Heart left ventricle (tissue), 13 donors: ENCODE results near the gene ACP2.

Source experiments
- POLR2A ChIP-seq, 2 donors: fragments of 450-650 bp; IDR thresholded peaks; one replicate each; pipeline ENCODE4 v1.6.1; 2017; ENCODE audit warnings: antibody characterized with exemption in 2 of 2, mild to moderate bottlenecking in 2 of 2, moderate library complexity in 2 of 2
- TF ChIP-seq, protein P1 (sequence below), 12 donors: fragments of 200-600 bp; sonication (generic) in 4 of 12; IDR thresholded peaks; one replicate each; pipeline versions ENCODE4 v1.5.0 to v1.8.0; 2018 to 2022; ENCODE audit warnings: antibody characterized with exemption in 12 of 12, mild to moderate bottlenecking in 5 of 12
- donor health status: ischemic (EF 13 %, LVEDD 7.1; RV severe dilation, severe dysfunction).
- donor health status: DM: no; HTN: yes; CAD: no.
- donor health status: DM: no; HTN: no; CAD: no.
- donor health status: ischemic (EF 25% LVEDD 6.9; RV normal size, moderate dysfunction).
- donor health status: ischemic (EF 25% LVEDD 5.7; RV mildly dilated, moderate dysfunction).
- donor health status: ischemic (EF 35%, LVEDD 5.7; RV mildly dilated, moderate dysfunction).
- donor health status: nonischemic (EF 11% LVEDD 7.7; RV severe dilation, severe dysfunction).
- donor health status: DM: yes; HTN: yes; CAD: no.
- donor health status: PGD.
- donor health status: ischemic (EF 29% LVEDD 5.4; RV normal size, mild dysfunction).
- donor health status: nonischemic (EF 23%, LVEDD 6.1; RV moderate dilation, normal function).

DNA sequence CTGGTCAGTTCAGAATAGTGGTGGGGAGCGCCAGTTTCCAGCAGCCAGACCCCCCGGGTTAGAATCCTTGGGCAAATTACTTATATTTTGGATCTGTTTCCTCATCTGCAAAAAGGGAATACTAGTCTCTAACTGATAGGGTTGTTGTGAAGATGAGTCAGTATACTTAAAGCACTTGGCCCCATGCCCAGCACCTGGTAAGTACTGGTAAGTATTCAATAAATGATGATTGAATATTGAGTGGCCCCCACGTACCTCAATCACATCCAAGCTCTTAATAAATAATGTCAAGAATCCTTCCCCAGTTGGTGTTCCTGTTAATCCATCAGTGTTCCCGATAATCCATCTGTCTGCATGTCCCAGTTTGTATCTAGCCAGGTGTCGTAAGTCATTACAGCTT is 12.1 kb downstream of the ACP2 start:
- TF ChIP-seq, protein P1, sequence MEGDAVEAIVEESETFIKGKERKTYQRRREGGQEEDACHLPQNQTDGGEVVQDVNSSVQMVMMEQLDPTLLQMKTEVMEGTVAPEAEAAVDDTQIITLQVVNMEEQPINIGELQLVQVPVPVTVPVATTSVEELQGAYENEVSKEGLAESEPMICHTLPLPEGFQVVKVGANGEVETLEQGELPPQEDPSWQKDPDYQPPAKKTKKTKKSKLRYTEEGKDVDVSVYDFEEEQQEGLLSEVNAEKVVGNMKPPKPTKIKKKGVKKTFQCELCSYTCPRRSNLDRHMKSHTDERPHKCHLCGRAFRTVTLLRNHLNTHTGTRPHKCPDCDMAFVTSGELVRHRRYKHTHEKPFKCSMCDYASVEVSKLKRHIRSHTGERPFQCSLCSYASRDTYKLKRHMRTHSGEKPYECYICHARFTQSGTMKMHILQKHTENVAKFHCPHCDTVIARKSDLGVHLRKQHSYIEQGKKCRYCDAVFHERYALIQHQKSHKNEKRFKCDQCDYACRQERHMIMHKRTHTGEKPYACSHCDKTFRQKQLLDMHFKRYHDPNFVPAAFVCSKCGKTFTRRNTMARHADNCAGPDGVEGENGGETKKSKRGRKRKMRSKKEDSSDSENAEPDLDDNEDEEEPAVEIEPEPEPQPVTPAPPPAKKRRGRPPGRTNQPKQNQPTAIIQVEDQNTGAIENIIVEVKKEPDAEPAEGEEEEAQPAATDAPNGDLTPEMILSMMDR (IDR thresholded peaks at IDR 0.05), result no peak
- no peak for TF ChIP-seq POLR2A (IDR thresholded peaks at IDR 0.05)
